GM19438 (cell line): ENCODE data around the gene VSIG10L.

Experiments
- ATAC-seq: cut with Tn5 transposase; IDR thresholded peaks from one replicate; pipeline ENCODE4 v1.9.1; 2021; ENCODE audit warnings: low read depth; ENCODE audit not compliant: unreplicated experiment

Gene VSIG10L

GRCh38 chr19:51318687-51319648 is 23.0 kb downstream of the VSIG10L start:
- ATAC-seq: no peak

GRCh38 chr19:51317968-51318367 is 24.0 kb downstream of the VSIG10L start:
- no peak for ATAC-seq

DNA sequence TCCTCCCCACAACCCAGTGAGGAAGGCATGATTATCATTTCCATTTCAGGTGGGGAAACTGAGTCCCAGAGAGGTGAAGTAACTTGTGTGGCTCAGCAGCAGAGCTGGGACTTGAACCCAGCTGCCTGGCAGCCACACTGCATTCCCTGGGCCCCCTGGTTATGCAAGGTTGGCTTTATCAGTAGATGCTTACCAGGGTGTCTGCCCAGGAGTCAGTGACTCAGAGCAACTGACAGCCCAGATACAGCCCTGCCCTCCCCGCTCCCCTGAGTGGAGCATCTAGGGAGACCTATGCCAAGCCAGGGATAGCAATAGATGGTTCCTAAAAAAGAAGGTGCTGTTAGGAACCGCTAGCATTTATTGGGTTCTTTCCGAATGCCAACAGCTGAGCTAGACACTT is 24.6 kb downstream of the VSIG10L start:
- no peak for ATAC-seq

DNA sequence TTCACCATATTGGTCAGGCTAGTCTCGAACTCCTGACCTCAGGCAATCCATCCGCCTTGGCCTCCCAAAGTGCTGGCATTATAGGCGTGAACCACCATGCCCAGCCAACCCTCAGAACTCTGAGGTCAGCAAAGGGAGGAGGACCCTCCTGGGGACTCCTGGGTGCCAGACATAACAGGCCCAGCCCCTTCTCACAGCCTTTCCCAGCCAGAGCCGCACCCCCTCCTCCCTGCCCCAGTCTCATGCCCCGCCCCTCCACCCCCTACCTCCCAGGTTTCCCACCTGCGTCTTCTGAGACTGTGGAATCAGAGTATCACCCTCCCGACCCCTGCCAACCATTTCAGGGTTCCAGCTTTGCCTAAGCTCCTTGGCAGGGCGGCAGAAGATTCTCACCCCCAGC is 25.3 kb downstream of the VSIG10L start:
- ATAC-seq: no peak

- no peak for ATAC-seq
Observed at GRCh38 chr19:51311351-51312257, 30.3 kb downstream of the VSIG10L start, which contains the start of gene IGLON5. IGLON5 (plus strand) TSS chr19:51311644; CDS start chr19:51311848, 204 bp downstream.

GRCh38 chr19:51305479-51305878 is 36.5 kb downstream of the VSIG10L start:
- no peak for ATAC-seq

DNA sequence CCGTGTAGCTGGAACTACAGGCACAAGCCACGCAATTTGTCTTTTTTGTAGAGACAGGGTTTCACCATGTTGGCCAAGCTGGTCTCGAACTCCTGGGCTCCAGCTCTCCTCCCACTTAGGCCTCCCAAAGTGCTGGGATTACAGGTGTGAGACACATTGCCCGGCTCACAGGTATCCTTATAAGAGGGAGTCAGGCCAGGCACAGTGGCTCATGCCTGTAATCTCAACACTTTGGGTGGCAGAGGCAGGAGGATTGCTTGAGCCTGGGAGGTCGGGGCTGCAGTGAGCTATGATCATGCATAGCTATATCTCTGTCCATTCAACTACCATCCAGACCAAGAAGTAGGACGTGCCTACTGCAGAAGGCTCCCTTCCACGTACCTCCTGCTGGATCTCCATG is 40.7 kb downstream of the VSIG10L start:
- no peak for ATAC-seq

GRCh38 chr19:51297406-51297805 is 44.5 kb downstream of the VSIG10L start:
- no peak for ATAC-seq

DNA sequence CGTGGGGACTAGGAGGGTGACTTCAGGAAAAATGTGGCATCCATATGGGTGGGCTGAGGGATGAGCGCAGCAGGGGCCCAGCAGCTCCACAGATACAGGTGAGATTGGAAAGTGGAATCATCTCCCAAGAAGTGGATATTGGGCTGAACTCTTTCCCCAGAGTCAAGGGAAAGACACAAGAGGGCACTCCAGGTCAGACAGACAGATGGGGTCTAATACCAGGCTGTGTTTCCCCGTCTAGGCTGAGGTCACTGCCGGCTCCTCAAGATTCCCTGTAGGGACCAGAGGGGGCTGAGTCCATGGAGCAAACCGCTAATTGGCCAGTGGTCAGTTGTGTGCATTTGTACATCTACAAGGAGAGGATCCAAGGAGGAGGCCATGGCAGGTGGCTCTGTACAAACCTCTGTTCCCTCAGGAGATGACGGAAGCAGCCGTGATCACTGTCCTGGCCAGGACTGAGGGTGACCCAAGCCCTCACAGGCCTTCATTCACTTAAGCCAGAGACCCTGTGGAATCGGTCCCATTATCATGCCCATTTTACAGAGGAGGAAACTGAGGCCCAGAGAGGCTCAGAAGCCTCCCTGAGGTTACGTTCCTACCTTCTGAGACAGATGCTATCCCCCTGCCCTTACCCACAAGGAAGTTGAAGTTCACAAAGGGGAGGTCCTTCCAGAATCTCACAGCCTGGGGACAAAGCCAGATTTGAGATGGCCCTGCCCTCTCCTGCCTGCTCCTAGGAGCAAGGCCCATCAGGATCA is 45.4 kb downstream of the VSIG10L start:
- ATAC-seq: no peak

GRCh38 chr19:51295382-51296126 is 46.4 kb downstream of the VSIG10L start:
- ATAC-seq: no peak

- ATAC-seq: no peak
Observed at GRCh38 chr19:51294977-51295375, 47.0 kb downstream of the VSIG10L start.

- no peak for ATAC-seq
Observed at GRCh38 chr19:51294211-51294976, 47.5 kb downstream of the VSIG10L start.

GRCh38 chr19:51293571-51294210 is 48.2 kb downstream of the VSIG10L start:
- no peak for ATAC-seq

GRCh38 chr19:51292971-51293370 is 49.0 kb downstream of the VSIG10L start:
- ATAC-seq: no peak

DNA sequence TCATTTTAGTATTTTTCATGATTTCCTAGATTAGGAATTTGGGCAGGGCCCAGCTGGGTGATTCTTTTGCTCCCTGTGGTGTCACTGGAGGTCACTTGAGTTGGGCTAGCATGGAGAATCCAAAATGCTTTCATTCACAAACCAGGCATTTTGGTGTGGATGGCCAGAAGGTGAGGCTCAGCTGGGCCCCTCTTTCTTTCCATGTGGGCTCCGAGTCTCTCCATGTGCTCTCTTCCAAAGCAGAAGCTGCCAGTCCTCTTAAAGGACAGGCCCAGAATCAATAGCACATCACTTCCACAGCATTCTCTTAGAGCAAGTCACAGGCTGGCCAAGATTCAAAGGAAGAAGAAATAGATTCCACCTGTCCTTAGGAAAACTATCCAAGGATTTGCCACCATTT is 52.3 kb downstream of the VSIG10L start:
- no peak for ATAC-seq

DNA sequence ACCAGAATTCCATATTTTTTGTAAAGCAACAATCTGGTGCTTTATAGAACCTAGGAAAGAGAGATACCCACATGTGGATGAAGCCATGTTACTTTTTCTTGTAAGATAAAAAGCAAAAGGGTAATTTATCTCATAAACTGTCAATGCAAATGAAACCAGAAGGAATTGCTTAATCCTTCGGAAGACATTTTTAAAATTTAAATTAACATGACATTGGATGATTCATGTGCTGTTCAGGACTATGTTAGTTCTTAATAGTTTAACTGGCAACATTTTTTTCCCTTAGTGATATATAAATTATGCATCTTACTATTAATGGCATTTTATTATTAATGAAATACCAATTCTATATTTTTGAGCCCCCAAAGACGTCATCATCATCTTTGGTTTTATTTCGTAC is 56.3 kb downstream of the VSIG10L start:
- ATAC-seq: no peak

DNA sequence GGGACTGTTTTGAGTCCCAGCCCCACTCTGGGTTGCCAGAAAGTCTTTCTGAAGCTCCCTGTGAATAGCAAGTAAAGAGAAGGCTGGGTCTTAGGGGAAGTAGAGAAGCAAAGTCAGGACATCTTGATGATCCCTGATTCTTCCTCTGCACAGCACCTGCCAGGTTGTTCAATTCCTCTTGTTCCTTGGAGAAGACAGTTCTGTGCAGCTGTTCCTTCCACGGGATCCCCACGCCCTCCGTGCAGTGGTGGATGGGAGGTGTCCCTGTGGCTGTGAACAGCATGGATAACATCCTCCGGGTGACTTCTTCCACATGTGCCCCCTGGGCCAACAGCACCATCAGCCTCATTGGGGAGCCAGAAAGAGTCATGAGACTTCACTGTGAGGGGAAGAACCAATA is 59.6 kb downstream of the VSIG10L start:
- ATAC-seq: no peak
